GM19372 (cell line): Measurements from ENCODE around the gene COG8.

ENCODE experiments used
- ATAC-seq: cut with Tn5 transposase; IDR thresholded peaks from one replicate; pipeline ENCODE4 v1.9.1; 2021; ENCODE audit warnings: mild to moderate bottlenecking, low read depth, moderate library complexity; ENCODE audit not compliant: unreplicated experiment

The COG8 gene

GRCh38 chr16:69346683-69347082 is 7.3 kb upstream of the COG8 start:
- no peak for ATAC-seq

- no peak for ATAC-seq
Measured at GRCh38 chr16:69345923-69346322, 6.6 kb upstream of the COG8 start.

GRCh38 chr16:69344171-69344570 is 4.8 kb upstream of the COG8 start:
- ATAC-seq, result no peak

DNA sequence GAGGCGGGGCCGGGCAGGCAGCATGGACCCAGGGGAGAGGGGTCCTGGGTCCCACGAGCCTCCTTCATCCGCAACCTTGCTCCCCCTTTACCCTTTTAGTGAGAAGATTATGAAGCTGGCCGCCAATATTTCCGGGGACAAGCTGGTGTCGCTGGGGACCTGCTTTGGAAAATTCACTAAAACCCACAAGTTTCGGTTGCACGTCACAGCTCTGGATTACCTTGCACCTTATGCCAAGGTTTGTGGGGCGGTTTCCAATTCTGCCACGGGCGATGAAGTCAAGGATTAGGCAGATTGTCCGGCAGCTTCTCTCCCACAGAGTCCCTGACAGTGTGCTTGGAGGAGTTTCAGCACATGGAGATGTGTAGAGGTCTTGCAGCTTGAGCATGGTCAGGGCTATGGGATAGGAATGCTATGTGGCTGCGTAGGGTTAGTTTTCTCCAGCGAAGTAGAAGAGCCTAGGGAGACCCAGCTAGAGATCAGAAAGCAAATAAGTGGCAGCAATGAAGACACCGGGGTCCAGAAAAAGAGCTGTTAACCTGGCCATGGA is 806 bp upstream of the COG8 start:
- ATAC-seq, result no peak

DNA sequence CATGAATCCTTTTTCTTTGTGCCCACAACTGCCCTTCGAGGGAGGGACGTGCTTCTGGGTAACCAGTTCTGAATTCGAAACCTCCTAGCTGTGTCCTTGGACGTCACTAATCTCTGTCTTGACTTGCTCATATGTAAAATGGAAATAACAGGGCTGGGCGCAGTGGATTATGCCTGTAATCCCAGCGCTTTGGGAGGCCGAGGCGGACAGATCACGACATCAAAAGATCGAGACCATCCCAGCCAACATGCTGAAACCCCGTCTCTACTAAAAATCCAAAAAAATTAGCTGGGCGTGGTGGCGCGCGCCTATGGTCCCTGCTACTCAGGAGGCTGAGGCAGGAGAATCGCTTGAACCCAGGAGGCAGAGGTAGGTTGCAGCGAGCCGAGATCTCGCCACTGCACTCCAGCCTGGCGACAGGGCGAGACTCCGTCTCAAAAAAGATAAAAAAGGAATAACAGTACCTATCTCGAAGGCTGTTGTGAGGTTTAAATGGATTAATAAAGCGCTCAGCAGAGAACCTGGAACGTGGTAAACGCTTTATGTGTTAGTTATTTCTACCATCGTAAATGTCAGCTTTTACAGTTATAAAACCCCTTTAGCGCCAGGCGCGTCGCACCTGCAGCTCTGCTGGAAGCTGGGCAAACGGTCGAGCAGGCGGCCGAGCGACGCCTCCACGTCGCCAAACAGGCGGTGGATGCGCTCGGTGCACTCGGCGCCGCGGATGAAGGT is 641 bp downstream of the COG8 start:
- ATAC-seq, result no peak

GRCh38 chr16:69334696-69335095 is 4.7 kb downstream of the COG8 start:
- ATAC-seq, result no peak

DNA sequence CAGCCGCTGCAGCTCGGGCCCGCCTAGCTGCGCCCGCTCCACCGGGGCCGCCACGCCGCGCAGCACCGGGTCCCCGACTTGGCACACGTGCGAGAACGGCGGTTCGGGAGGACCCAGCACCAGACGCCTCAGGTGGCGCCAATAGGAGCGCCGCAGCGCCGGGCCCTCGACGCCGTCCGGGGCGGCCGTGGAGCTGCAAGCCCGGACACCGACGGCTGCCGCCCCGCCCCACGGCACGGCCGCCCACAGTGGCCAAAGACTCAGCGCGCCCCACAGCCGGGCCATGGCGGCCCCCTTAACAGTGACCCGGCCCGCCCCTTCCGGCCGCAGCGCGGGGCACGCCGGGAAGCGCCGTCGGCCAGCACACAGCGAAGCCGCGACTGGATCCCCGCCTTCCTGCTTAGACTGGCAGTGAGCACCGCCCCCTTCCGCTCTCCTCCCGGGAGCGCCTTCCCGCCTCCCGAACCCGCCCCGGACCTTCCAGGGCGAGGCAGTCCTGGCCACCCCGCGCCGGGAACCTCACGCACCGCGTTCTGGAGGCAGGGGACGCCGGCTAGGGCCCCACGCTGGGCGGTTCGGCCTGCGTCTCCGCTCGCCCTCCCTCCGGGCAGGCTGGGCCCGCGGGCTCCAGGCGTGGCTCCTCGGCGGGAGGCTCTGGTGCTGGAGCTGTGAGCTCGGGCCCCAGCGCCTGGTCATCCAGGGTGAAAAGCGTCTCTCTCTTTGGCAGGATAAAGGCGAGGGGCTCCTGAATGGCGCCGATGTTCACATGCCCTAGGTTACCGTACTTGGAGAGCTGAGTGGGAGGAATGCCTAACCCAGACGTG is 8.9 kb downstream of the COG8 start, which contains the start of gene PDF:
Gene PDF (minus strand): TSS at position 303 of the 824 bp plus-strand sequence. CDS start 18 bp downstream, at position 285.
- peak; percentile 90 for ATAC-seq

DNA sequence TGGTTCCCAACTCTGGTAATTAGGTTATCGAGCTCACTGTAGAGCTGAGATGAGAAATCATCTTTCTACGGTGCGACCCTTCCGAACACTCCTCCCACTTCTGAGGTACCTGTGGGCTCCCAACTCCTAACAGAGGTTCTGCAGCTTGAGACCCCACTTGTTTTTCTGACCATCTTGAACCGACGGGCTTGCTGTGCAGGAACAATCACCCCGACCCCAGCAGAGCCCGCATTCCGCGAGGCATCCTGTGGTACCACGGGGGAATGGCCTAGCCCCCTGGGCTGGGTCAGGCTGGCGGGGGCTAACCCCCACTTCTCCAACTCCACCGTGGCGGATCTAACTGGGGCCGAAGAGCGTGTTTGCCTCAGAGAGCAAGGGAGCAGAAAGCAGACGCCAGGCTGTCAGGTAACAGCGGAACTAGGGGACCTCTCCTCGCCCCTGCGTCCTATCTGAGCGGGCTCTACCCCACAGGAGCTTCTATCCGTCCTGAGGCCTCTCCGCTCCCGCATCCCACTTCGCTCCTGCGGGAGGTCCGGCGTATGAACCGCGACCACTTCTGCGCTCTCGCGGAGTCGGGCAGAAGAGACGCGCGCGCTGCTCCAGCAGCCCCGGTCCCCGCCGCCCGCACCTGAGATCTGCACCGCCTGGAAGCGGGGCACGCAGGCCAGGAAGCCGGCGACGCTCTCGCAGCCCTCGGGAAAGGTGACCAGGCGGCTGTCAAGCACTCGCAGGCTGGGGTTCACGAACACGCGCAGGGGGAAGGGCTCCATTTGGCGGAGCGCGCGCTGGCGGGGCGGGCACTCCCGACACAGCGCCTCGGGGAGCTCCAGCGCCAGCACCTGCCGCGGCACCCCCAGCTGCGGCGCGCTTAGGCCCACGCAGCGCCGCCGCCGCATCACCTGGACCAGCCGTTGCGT is 9.7 kb downstream of the COG8 start:
- peak; percentile 36 for ATAC-seq

- ATAC-seq, result no peak
Measured at GRCh38 chr16:69328854-69329316, 10.5 kb downstream of the COG8 start.

GRCh38 chr16:69327585-69328310 is 11.6 kb downstream of the COG8 start:
- ATAC-seq, result no peak

GRCh38 chr16:69326172-69326873 is 13.0 kb downstream of the COG8 start:
- ATAC-seq, result no peak

- no peak for ATAC-seq
Measured at GRCh38 chr16:69325784-69326171, 13.6 kb downstream of the COG8 start.

DNA sequence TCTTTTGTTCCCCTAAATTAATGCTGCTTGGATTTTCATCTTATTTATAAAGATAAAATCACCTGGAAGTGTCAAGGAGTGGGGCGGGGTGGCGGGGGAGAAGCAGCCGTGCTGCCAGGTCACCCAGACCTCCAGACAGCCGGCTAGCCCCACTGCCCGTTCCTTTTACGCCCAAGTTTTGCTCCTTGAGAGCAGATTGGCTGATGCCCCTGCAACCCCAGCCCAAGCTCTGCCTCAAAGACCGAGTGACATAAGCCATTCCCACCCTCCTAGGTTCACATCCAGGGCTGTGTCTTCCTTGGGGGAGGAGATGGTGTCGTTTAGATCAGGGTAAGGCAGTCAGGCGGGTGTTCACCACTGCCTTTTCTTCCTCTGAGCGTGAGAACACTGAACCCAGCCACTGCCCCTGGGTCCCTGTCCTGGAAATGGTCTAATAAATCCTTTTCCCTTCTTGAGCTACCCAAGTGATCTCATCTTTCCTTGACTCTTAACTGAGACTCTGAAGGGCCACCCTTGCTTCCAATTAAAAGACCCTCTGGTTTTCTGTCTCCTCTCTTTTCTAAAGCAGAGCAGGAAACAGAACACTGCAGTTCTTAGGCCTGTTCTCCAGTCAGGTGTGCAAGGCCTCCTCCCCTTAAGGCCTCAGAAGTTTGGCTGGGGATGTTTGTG is 14.6 kb downstream of the COG8 start:
- no peak for ATAC-seq

GRCh38 chr16:69324013-69324531 is 15.3 kb downstream of the COG8 start:
- ATAC-seq, result no peak

DNA sequence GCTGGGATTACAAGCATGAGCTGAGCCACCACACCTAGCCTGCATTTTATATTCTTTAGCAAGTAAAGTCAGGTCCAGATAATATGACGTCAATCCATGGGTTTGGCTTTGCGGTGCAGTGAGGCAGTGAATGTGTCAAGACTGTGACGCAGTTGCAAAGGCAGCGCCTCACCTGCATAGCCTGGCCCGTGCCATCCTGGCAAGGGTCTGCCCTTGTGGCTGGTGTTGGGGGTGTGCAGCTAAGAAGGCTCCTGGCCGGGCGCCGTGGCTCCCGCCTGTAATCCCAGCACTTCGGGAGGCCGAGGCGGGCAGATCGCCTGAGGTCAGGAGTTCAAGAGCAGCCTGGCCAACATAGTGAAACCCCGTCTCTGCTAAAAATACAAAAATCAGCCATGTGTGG is 15.9 kb downstream of the COG8 start:
- no peak for ATAC-seq

DNA sequence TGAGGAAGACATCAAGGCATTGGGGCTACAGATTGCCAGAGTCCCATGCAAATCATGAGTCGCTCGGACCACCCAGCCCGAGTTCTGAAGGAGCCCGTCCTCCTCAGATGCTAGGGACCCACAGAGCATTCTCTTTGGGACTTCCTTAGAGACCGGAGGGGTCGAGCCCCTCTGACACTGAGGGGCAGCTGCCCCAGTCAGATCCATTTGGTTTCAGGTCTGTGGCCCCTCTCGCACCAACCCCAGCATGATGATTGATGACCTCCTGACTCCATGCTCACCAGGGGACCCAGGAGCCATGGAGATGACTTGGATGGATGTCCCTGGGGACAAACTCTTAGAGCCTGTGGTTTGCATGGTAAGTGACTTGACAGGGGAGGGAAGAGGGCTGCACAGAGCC is 17.0 kb downstream of the COG8 start:
- ATAC-seq, result no peak

- no peak for ATAC-seq
Measured at GRCh38 chr16:69321080-69321479, 18.3 kb downstream of the COG8 start.

DNA sequence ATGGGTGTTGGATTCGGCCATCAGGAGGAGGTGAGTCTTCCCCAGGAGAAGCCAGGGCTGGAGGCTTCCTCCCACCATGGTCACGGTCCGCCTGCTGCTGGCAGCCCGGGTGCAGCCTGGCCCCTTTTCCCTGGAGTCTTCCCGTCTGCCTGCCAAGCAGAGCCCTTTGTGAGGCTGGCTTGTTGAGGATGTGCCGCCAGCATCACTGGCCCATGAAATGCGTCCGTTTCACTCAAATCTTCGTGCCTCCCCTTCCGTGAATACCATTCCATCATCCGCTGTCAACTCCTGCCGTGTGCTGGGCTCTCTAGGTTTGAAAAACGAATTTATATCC is 18.7 kb downstream of the COG8 start:
- no peak for ATAC-seq
